GM23338 (cell line): Measurements from ENCODE around the gene TCHHL1. TPM values are rescaled to one million over a fixed set of nuclear protein-coding genes. Genes with fewer than 3 reads are reported as not detected.

Experiments
- ATAC-seq: fragments of 200-7000 bp; cut with Tn5 transposase; 3 replicates; pipeline ENCODE4 v1.9.1; 2020
- DNase-seq: peaks from one replicate; pipeline ENCODE4 v3.0.0-alpha.2; 2015; ENCODE audit warnings: low spot score
- H2AFZ ChIP-seq: fragments of 200-600 bp; sonication (generic); 2 replicates; pipeline ENCODE4 v1.8.0; 2016; ENCODE audit warnings: antibody characterized with exemption, mild to moderate bottlenecking, moderate library complexity
- H3F3A ChIP-seq: fragments of 200-600 bp; sonication (generic); replicated peaks from 2 replicates; pipeline ENCODE4 v1.8.0; 2017; ENCODE audit warnings: antibody characterized with exemption, mixed run types, low read depth
- H3K27ac ChIP-seq: fragments of 200-600 bp; sonication (generic); 2 replicates; pipeline ENCODE4 v1.6.1; 2016; ENCODE audit warnings: low read depth
- H3K27me3 ChIP-seq: fragments of 200-600 bp; sonication (generic); 2 replicates; pipeline ENCODE4 v1.8.0; 2016; ENCODE audit warnings: mild to moderate bottlenecking, mixed run types, moderate library complexity; ENCODE audit not compliant: insufficient read depth
- H3K36me3 ChIP-seq: fragments of 200-600 bp; sonication (generic); 2 replicates; pipeline ENCODE4 v1.8.0; 2016; ENCODE audit warnings: mild to moderate bottlenecking; ENCODE audit not compliant: insufficient read depth
- H3K4me1 ChIP-seq: fragments of 200-600 bp; sonication (generic); 2 replicates; pipeline ENCODE4 v1.8.0; 2016; ENCODE audit warnings: mild to moderate bottlenecking, moderate library complexity; ENCODE audit not compliant: insufficient read depth
- H3K4me2 ChIP-seq: fragments of 200-600 bp; sonication (generic); 2 replicates; pipeline ENCODE4 v1.7.1; 2017; ENCODE audit warnings: mixed run types
- H3K4me3 ChIP-seq: fragments of 200-600 bp; sonication (generic); 2 replicates; pipeline ENCODE4 v1.6.1; 2016; ENCODE audit warnings: mixed run types
- H3K79me2 ChIP-seq: fragments of 200-600 bp; sonication (generic); replicated peaks from 2 replicates; pipeline ENCODE4 v1.8.0; 2017; ENCODE audit warnings: mild to moderate bottlenecking; ENCODE audit not compliant: insufficient read depth
- H3K9me2 ChIP-seq: fragments of 200-600 bp; sonication (generic); 2 replicates; pipeline ENCODE4 v1.8.0; 2017; ENCODE audit not compliant: insufficient read depth
- H4K20me1 ChIP-seq: fragments of 200-600 bp; sonication (generic); replicated peaks from 2 replicates; pipeline ENCODE4 v1.8.0; 2017; ENCODE audit warnings: mild to moderate bottlenecking; ENCODE audit not compliant: insufficient read depth
- H3K27ac Mint-ChIP-seq: 2 replicates; pipeline ENCODE4 v1.8.0; 2020; ENCODE audit warnings: inconsistent platforms, mild to moderate bottlenecking, moderate library complexity, mixed read lengths
- H3K27me3 Mint-ChIP-seq: 3 replicates; pipeline ENCODE4 v1.8.0; 2022; ENCODE audit warnings: low read depth, mild to moderate bottlenecking, moderate library complexity, mixed read lengths, inconsistent platforms; ENCODE audit not compliant: insufficient read depth, poor library complexity
- H3K36me3 Mint-ChIP-seq: 3 replicates; pipeline ENCODE4 v1.8.0; 2021; ENCODE audit warnings: low read depth, mild to moderate bottlenecking, inconsistent platforms, moderate library complexity, mixed read lengths
- H3K4me1 Mint-ChIP-seq: 3 replicates; pipeline ENCODE4 v1.8.0; 2020; ENCODE audit warnings: mild to moderate bottlenecking, inconsistent platforms, mixed read lengths
- H3K4me3 Mint-ChIP-seq: 3 replicates; pipeline ENCODE4 v1.8.0; 2021; ENCODE audit warnings: moderate library complexity, mild to moderate bottlenecking, inconsistent platforms, mixed read lengths
- H3K9me3 Mint-ChIP-seq: 3 replicates; pipeline ENCODE4 v1.8.0; 2020; ENCODE audit warnings: moderate library complexity, mild to moderate bottlenecking, inconsistent platforms, mixed read lengths
- CREB1 ChIP-seq: fragments of 250-450 bp; sonication (Bioruptor Pico); IDR thresholded peaks from 2 replicates; pipeline ENCODE4 v1.5.0; 2020; ENCODE audit warnings: low read depth, mild to moderate bottlenecking, moderate library complexity
- CTCF ChIP-seq, 2 experiments: fragments of 200-600 bp in 1 of 2; sonication (generic) in 1 of 2; conservative IDR thresholded peaks; 2 replicates each; pipeline versions ENCODE4 v1.5.1 to v1.6.1; 2016 to 2017; ENCODE audit warnings: antibody characterized with exemption in 2 of 2, low read depth in 2 of 2, mild to moderate bottlenecking in 2 of 2, moderate library complexity in 1 of 2
- ETS1 ChIP-seq: IDR thresholded peaks from 2 replicates; pipeline ENCODE4 v1.6.1; 2016; ENCODE audit warnings: antibody characterized with exemption
- EZH2 ChIP-seq: fragments of 200-600 bp; sonication (generic); IDR thresholded peaks from one replicate; pipeline ENCODE4 v1.8.0; 2017; ENCODE audit warnings: antibody characterized with exemption, mild to moderate bottlenecking, low read depth; ENCODE audit not compliant: unreplicated experiment
- EZH2phosphoT487 ChIP-seq: fragments of 200-600 bp; sonication (generic); IDR thresholded peaks from one replicate; pipeline ENCODE4 v1.8.1; 2018; ENCODE audit warnings: antibody characterized with exemption; ENCODE audit not compliant: unreplicated experiment
- JUNB ChIP-seq: IDR thresholded peaks from one replicate; pipeline ENCODE4 v1.6.1; 2016; ENCODE audit warnings: antibody characterized with exemption; ENCODE audit not compliant: unreplicated experiment
- NANOG ChIP-seq: IDR thresholded peaks from 2 replicates; pipeline ENCODE4 v1.6.1; 2016; ENCODE audit warnings: antibody characterized with exemption, borderline replicate concordance
- POLR2AphosphoS5 ChIP-seq: IDR thresholded peaks from 2 replicates; pipeline ENCODE4 v1.6.1; 2016; ENCODE audit warnings: antibody characterized with exemption, low read depth
- REST ChIP-seq: IDR thresholded peaks from one replicate; pipeline ENCODE4 v1.6.1; 2018; ENCODE audit warnings: antibody characterized with exemption; ENCODE audit not compliant: unreplicated experiment
- ZNF114 ChIP-seq: fragments of 250-450 bp; sonication (Bioruptor Pico); IDR thresholded peaks from 2 replicates; pipeline ENCODE4 v1.5.0; 2020; ENCODE audit warnings: mild to moderate bottlenecking, moderate library complexity
- ZNF331 ChIP-seq: fragments of 250-450 bp; sonication (Bioruptor Pico); IDR thresholded peaks from 2 replicates; pipeline ENCODE4 v1.5.0; 2020; ENCODE audit warnings: low read depth, mild to moderate bottlenecking, moderate library complexity
- polyA plus RNA-seq: library from polyadenylated mRNA; unstranded; fragments of >200 nt; fragmentation: Nextera tagmentation; extraction: Ambion mirVana; gene quantifications from 2 replicates; pipeline ENCODE4 v1.2.1, GENCODE V29; 2016
- total RNA-seq: library from RNA; depleted of rRNA; stranded (reverse); fragments of >200 nt; shearing (Covaris generic); gene quantifications from 2 replicates; pipeline ENCODE4 v1.2.3, GENCODE V29; 2014

Gene TCHHL1
- total and polyA plus RNA-seq, 2 experiments from 2014 or later = not detected

- Histone ChIP-seq H2AFZ (no peak overlapping the region), H3K4me2 (no peak overlapping the region), H3K36me3 (no peaks in the 10 kb centered on the region), H3K4me1 (no peaks in the 10 kb centered on the region), H3K4me3 (no peak overlapping the region), H3F3A (no peaks in the 10 kb centered on the region), H3K27ac (no peak overlapping the region), H3K27me3 (no peaks in the 10 kb centered on the region; the same call in 1 of the 2 replicates), H3K79me2 (no peaks in the 10 kb centered on the region), H4K20me1 (no peaks in the 10 kb centered on the region), H3K9me2 (no peaks in the 10 kb centered on the region)
- TF ChIP-seq CTCF (conservative IDR thresholded peaks at IDR 0.05; ENCODE audit: low read depth in 2 of 2) = no peak
- no peak for TF ChIP-seq ZNF114 (CRISPR knock-in tag)
- TF ChIP-seq ZNF331 (CRISPR knock-in tag) = no peak
- no peak for TF ChIP-seq POLR2AphosphoS5
- no peak for TF ChIP-seq CREB1
- TF ChIP-seq NANOG = no peak
- TF ChIP-seq REST = no peak
- TF ChIP-seq JUNB = no peak
- no peak overlapping the region for H3K27ac Mint-ChIP-seq
- H3K4me3 Mint-ChIP-seq = no peak overlapping the region
- no peaks in the 10 kb centered on the region; the same call in 2 of the 3 replicates for H3K9me3 Mint-ChIP-seq
- ATAC-seq (no peak), DNase-seq (no peak)
- no peaks in the 10 kb centered on the region for H3K36me3 Mint-ChIP-seq
- no peaks in the 10 kb centered on the region for H3K4me1 Mint-ChIP-seq
- H3K27me3 Mint-ChIP-seq = no peaks in the 10 kb centered on the region
These were observed 48.4 kb upstream of the TCHHL1 start for GRCh38 chr1:152137215-152137614.

GRCh38 chr1:152130186-152130585, 41.3 kb upstream of the TCHHL1 start:
- H3K9me2 ChIP-seq = peaks cover 12% of the 10 kb centered on the region
- Mint-ChIP-seq H3K27ac (no peak overlapping the region), H3K4me1 (no peaks in the 10 kb centered on the region), H3K27me3 (peaks cover 2% of the 10 kb centered on the region), H3K4me3 (no peak overlapping the region), H3K9me3 (no peaks in the 10 kb centered on the region; the same call in 1 of the 3 replicates), H3K36me3 (no peaks in the 10 kb centered on the region)
- no peak overlapping the region for H3K27ac ChIP-seq
- H2AFZ ChIP-seq = no peak overlapping the region
- no peak for DNase-seq
- no peak overlapping the region for H3K4me3 ChIP-seq
- no peak overlapping the region for H3K4me2 ChIP-seq
- H3F3A ChIP-seq = no peaks in the 10 kb centered on the region
- no peaks in the 10 kb centered on the region for H3K79me2 ChIP-seq
- no peaks in the 10 kb centered on the region for H3K4me1 ChIP-seq
- no peaks in the 10 kb centered on the region for H3K36me3 ChIP-seq
- no peaks in the 10 kb centered on the region for H3K27me3 ChIP-seq
- H4K20me1 ChIP-seq = no peaks in the 10 kb centered on the region
- no peak for ATAC-seq
- TF ChIP-seq CREB1 (no peak), ETS1 (no peak), EZH2phosphoT487 (no peak), ZNF114 (CRISPR knock-in tag) (no peak), NANOG (no peak), EZH2 (no peak)
